Caco-2 (cell line): Measurements from ENCODE around the gene ZNF365. TPM values are rescaled to one million over a fixed set of nuclear protein-coding genes. Genes with fewer than 3 reads are reported as not detected.
A peak's percentile ranks its signal among the peaks of the same experiment; 100 is the strongest.

Source experiments
- Bru-seq: library from RNA; stranded (reverse); fragments of 400-500 nt; gene quantifications from one replicate; lab custom pipeline; 2021; lab: Mats Ljungman, UMichigan
- BruChase-seq, 2 experiments: library from RNA; stranded (reverse); fragments of 400-500 nt; gene quantifications; one replicate each; lab custom pipeline; 2021; lab: Mats Ljungman, UMichigan
- BruUV-seq: library from RNA; stranded (reverse); fragments of 400-500 nt; replicated peaks from 2 replicates; lab custom pipeline; 2021; lab: Mats Ljungman, UMichigan
- CTCF ChIA-PET: fragments of 300-600 bp; sonication (Branson Sonifier 250); formaldehyde crosslinking; loops from one replicate; lab custom pipeline; 2022; ENCODE audit warnings: antibody characterized with exemption; lab: Charles Lee
- POLR2A ChIA-PET: fragments of 300-600 bp; sonication (Branson Sonifier 250); formaldehyde crosslinking; loops from one replicate; lab custom pipeline; 2022; ENCODE audit warnings: antibody characterized with exemption; lab: Charles Lee
- DNase-seq, 2 experiments: peaks; one replicate each; pipeline versions ENCODE4 v3.0.0 to v3.0.0-alpha.2; 2020 to 2022
- H3K27me3 ChIP-seq: replicated peaks from 2 replicates; pipeline ENCODE4 v1.6.0; 2011; ENCODE audit warnings: low read length; ENCODE audit not compliant: control insufficient read depth, insufficient read depth
- H3K36me3 ChIP-seq: 2 replicates; pipeline ENCODE4 v1.5.1; 2011; ENCODE audit warnings: low read length; ENCODE audit not compliant: control insufficient read depth, insufficient read depth
- H3K4me1 ChIP-seq: fragments of 250-450 bp; sonication (Bioruptor Pico); 2 replicates; pipeline ENCODE4 v1.5.1; 2020; ENCODE audit warnings: mild to moderate bottlenecking
- H3K4me3 ChIP-seq: 2 replicates; pipeline ENCODE4 v1.5.1; 2011; ENCODE audit warnings: low read depth, mild to moderate bottlenecking, control low read depth, low read length
- H3K9me3 ChIP-seq: fragments of 250-450 bp; sonication (Bioruptor Pico); 2 replicates; pipeline ENCODE4 v1.5.1; 2020; ENCODE audit warnings: mild to moderate bottlenecking, moderate library complexity
- H3K27ac Mint-ChIP-seq: one replicate; pipeline ENCODE4 v1.8.0; 2022; ENCODE audit warnings: mixed read lengths; ENCODE audit not compliant: unreplicated experiment
- H3K27me3 Mint-ChIP-seq: one replicate; pipeline ENCODE4 v1.8.0; 2022; ENCODE audit warnings: mixed read lengths; ENCODE audit not compliant: insufficient read depth, unreplicated experiment
- H3K36me3 Mint-ChIP-seq: one replicate; pipeline ENCODE4 v1.8.0; 2022; ENCODE audit warnings: mild to moderate bottlenecking, mixed read lengths; ENCODE audit not compliant: insufficient read depth, unreplicated experiment
- H3K4me1 Mint-ChIP-seq: one replicate; pipeline ENCODE4 v1.8.0; 2022; ENCODE audit warnings: low read depth, mixed read lengths; ENCODE audit not compliant: unreplicated experiment
- H3K4me3 Mint-ChIP-seq: one replicate; pipeline ENCODE4 v1.8.0; 2022; ENCODE audit warnings: mild to moderate bottlenecking, moderate library complexity, mixed read lengths; ENCODE audit not compliant: unreplicated experiment
- H3K9me3 Mint-ChIP-seq: one replicate; pipeline ENCODE4 v1.8.0; 2022; ENCODE audit warnings: mixed read lengths; ENCODE audit not compliant: unreplicated experiment
- intact Hi-C: fragments of 100-400 bp; cut with micrococcal nuclease; formaldehyde crosslinking; loops from one replicate; pipeline ENCODE4 v1.10.0; 2022; ENCODE audit not compliant: unreplicated experiment
- long read RNA-seq: library from polyadenylated mRNA; stranded (forward); transcript quantifications from one replicate; pipeline ENCODE4 v2.0.0, GENCODE V29; 2022
- total RNA-seq: library from RNA; stranded (reverse); gene quantifications from 2 replicates; pipeline ENCODE4 v1.2.3, GENCODE V29; 2022
- TF ChIP-seq, protein P1 (sequence below), 2 experiments: fragments of 200-600 bp in 1 of 2; IDR thresholded peaks; 1 replicate in 1 of 2; 2 replicates in 1 of 2; pipeline versions ENCODE4 v1.5.1 to v1.8.0; 2011 to 2022; ENCODE audit warnings: antibody characterized with exemption in 1 of 2, control low read depth in 1 of 2, inconsistent platforms in 1 of 2, low read depth in 1 of 2, low read length in 1 of 2, mild to moderate bottlenecking in 1 of 2, moderate library complexity in 1 of 2; ENCODE audit not compliant: insufficient read depth in 1 of 2, severe bottlenecking in 1 of 2, unreplicated experiment in 1 of 2

The ZNF365 gene, protein sequence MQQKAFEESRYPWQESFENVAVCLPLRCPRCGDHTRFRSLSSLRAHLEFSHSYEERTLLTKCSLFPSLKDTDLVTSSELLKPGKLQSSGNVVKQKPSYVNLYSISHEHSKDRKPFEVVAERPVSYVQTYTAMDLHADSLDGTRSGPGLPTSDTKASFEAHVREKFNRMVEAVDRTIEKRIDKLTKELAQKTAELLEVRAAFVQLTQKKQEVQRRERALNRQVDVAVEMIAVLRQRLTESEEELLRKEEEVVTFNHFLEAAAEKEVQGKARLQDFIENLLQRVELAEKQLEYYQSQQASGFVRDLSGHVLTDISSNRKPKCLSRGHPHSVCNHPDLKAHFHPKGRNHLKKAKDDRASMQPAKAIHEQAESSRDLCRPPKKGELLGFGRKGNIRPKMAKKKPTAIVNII
- total RNA-seq (not detected in 2 replicates), Bru-seq, nascent RNA (not detected), BruChase-seq, experiment 1, labeled RNA remaining after a 2-hour chase (percentile 15 among the genes with signal in this experiment), BruChase-seq, experiment 2, labeled RNA remaining after a 6-hour chase (not detected)
- long read RNA-seq, result 0 reads

DNA sequence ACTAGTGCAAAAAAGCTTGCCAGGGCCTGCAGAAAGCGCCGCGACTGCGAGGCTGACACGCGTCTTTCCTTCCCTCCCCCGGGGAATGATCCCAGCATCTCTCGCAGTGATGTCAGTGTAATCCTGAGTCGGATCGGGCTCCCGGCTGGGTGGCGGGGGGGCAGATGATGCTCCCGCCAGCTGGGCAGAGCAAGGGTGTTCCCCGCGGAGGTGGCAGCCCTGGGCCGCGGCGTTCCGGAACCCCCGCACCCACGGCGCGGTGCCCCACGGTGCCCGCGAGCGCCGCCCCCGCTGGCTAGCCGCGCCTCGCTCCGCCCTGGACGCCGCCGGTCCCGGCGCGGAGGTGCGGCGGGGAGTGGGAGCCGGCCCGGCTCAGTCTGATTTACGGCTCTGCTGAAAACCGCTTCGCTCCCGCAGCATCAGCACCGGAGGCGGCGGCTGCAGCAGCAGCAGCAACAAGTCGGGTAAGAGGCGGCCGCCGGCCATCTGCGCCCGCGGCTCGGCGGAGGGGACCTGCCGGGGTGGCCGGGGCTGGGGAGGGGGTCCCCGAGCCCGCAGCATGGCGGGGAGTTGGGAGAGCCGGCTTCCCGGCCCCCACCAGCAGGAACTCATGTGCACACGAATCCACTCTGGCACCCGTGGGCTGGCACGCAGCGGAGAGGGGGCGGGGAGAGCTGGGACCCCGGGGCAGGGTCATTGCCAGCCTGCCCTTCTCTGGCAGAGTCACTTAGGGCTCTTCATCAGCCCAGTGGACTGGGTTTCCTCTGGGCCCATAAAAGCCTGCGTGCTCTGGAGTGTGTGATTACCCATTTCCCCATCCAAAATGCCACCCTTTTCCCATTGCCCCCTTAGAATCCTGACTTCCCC is at the start of gene ZNF365:
TSS of gene ZNF365 (plus strand) at position 375 of the 867 bp plus-strand sequence. CDS start 1,825 bp downstream, outside the sequence.
- POLR2A ChIA-PET, result no interaction called here
- no peaks in the 10 kb centered on the region for H3K36me3 Mint-ChIP-seq
- H3K4me1 Mint-ChIP-seq, result no peaks in the 10 kb centered on the region
- Histone ChIP-seq H3K4me3 (peak within 1 kb of the TSS; percentile 34), H3K36me3 (no peaks in the 10 kb centered on the region), H3K27me3 (peaks cover 10% of the 10 kb centered on the region), H3K9me3 (peaks cover 2% of the 10 kb centered on the region; the same call in 1 of the 2 replicates), H3K4me1 (no peaks in the 10 kb centered on the region; the same call in 1 of the 2 replicates)
- no TSS peak for BruUV-seq
- peak in 1 of 2 experiments; percentile 51 for DNase-seq
- CTCF ChIA-PET, result interaction anchor here (0.6 kb wide), 1 partner anchor 1444 kb away, joined by 3 read pairs; no protein-coding TSS in a partner anchor
- intact Hi-C loops, result no loop called here
- peak within 1 kb of the TSS; percentile 66 for H3K4me3 Mint-ChIP-seq
- TF ChIP-seq, protein P1, sequence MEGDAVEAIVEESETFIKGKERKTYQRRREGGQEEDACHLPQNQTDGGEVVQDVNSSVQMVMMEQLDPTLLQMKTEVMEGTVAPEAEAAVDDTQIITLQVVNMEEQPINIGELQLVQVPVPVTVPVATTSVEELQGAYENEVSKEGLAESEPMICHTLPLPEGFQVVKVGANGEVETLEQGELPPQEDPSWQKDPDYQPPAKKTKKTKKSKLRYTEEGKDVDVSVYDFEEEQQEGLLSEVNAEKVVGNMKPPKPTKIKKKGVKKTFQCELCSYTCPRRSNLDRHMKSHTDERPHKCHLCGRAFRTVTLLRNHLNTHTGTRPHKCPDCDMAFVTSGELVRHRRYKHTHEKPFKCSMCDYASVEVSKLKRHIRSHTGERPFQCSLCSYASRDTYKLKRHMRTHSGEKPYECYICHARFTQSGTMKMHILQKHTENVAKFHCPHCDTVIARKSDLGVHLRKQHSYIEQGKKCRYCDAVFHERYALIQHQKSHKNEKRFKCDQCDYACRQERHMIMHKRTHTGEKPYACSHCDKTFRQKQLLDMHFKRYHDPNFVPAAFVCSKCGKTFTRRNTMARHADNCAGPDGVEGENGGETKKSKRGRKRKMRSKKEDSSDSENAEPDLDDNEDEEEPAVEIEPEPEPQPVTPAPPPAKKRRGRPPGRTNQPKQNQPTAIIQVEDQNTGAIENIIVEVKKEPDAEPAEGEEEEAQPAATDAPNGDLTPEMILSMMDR (IDR thresholded peaks at IDR 0.05; ENCODE audit: insufficient read depth in 1 of 2, low read depth in 1 of 2, low read length in 1 of 2, severe bottlenecking in 1 of 2, unreplicated experiment in 1 of 2), result no peak
- peaks cover 3% of the 10 kb centered on the region for H3K9me3 Mint-ChIP-seq
- H3K27me3 Mint-ChIP-seq, result peaks cover 17% of the 10 kb centered on the region
- no peak within 1 kb of the TSS for H3K27ac Mint-ChIP-seq

DNA sequence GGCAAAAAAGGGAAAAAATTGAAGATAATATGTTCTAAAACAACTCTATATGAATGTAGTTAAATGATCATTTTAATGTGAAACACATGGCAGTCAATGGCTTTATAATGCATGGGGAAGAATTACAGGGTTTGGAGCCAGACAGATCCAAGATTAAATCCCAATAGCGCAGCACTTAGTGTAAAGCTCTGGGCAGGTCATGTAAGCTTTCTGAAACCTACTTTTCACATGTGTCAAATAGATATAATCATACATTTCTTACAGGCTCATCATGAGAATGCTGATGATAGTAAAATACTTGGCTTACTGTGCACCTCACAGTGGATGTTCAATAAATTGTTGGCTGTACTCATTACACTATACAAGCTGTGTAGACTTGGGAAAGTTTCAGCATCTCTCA is 48.0 kb upstream of the ZNF365 start:
- no peaks in the 10 kb centered on the region for H3K36me3 Mint-ChIP-seq
- POLR2A ChIA-PET, result no interaction called here
- H3K27ac Mint-ChIP-seq, result no peak overlapping the region
- CTCF ChIA-PET, result no interaction called here
- H3K36me3 ChIP-seq, result no peaks in the 10 kb centered on the region
- H3K9me3 Mint-ChIP-seq, result no peaks in the 10 kb centered on the region
- no peak for DNase-seq
- no peaks in the 10 kb centered on the region for H3K4me1 Mint-ChIP-seq
- no peaks in the 10 kb centered on the region for H3K4me1 ChIP-seq
- BruUV-seq, result no TSS peak
- TF ChIP-seq, protein P1 (IDR thresholded peaks at IDR 0.05; ENCODE audit: insufficient read depth in 1 of 2, low read depth in 1 of 2, low read length in 1 of 2, severe bottlenecking in 1 of 2, unreplicated experiment in 1 of 2), result no peak
- peaks cover 19% of the 10 kb centered on the region for H3K27me3 Mint-ChIP-seq
- intact Hi-C loops, result no loop called here
- no peak overlapping the region for H3K4me3 Mint-ChIP-seq
- no peaks in the 10 kb centered on the region for H3K9me3 ChIP-seq
- H3K27me3 ChIP-seq, result peaks cover 2% of the 10 kb centered on the region; the same call in 1 of the 2 replicates
- no peak overlapping the region for H3K4me3 ChIP-seq

DNA sequence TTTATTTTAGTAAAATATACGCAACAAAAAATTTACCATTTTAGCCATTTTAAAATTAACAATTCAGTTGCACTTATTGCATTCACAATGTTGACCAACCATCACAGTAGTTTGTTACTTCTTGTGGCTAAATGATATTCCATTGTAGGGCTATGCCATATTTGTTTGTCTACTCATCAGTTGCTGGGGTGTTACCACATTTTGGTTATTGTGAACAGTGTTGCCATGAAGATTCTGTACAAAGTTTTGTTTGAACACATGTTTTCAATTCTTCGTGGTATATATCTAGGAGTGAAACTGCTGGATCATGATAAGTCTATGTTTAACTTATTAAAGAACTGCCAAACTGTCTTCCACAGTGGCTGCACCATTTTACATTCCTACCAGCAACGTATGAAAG is 46.3 kb upstream of the ZNF365 start:
- intact Hi-C loops, result no loop called here
- no TSS peak for BruUV-seq
- TF ChIP-seq, protein P1 (IDR thresholded peaks at IDR 0.05; ENCODE audit: insufficient read depth in 1 of 2, low read depth in 1 of 2, low read length in 1 of 2, severe bottlenecking in 1 of 2, unreplicated experiment in 1 of 2), result no peak
- POLR2A ChIA-PET, result no interaction called here
- Histone ChIP-seq H3K4me1 (no peaks in the 10 kb centered on the region), H3K27me3 (peaks cover 2% of the 10 kb centered on the region; the same call in 1 of the 2 replicates), H3K4me3 (no peak overlapping the region), H3K9me3 (peaks cover 7% of the 10 kb centered on the region; the same call in 1 of the 2 replicates), H3K36me3 (no peaks in the 10 kb centered on the region)
- Mint-ChIP-seq H3K27ac (no peak overlapping the region), H3K27me3 (peaks cover 19% of the 10 kb centered on the region), H3K4me3 (no peak overlapping the region), H3K9me3 (peaks cover 8% of the 10 kb centered on the region), H3K36me3 (no peaks in the 10 kb centered on the region), H3K4me1 (no peaks in the 10 kb centered on the region)
- no peak for DNase-seq
- CTCF ChIA-PET, result no interaction called here
